T1000 (cell line): ENCODE data around the gene MEOX1.
"Not testable (repeated sequence)": the region's sequence is repeated elsewhere in the genome, so short reads cannot be mapped to it uniquely, and the experiment has no call there.

ENCODE experiments used
- DNase-seq: peaks from one replicate; lab custom pipeline; 2025; ENCODE audit warnings: mixed read lengths; lab: John Stamatoyannopoulos, UW

Gene MEOX1

DNA sequence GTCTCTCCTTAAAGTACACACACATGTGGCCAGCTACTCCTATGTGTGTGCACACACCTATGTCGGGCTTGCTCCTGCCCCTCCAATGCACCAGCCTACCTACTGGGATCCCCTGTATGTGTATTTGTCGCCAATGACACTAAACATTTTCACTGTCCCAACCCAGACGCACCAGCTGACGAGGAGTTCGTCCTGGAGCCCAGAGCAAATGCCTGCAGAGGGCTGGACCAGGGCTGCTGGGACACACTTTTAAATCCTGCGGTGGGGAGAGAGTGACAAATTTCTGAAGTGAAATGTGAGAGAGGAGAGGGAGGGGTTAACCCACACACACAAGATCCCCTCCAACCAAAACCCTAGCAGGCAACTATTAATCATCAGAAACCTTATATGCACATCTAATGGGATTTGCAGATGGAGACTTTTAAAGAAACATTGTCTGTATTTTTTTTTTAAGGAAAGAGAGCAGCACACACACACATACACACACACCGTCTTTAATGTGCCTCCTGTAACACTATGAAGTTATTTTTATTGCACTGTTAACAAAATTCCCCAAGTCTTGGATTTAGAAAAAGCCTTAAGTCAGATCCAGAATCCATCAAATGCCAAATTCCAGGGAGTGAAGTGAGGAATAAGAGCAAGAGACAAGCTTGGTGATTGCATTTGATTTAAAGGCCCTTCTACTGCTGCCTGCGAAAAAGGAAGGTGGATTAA lies at the start of gene MEOX1:
MEOX1 (minus strand) TSS at position 224 of the 714 bp plus-strand sequence. CDS start 388 bp downstream, outside the sequence.
- no peak for DNase-seq

DNA sequence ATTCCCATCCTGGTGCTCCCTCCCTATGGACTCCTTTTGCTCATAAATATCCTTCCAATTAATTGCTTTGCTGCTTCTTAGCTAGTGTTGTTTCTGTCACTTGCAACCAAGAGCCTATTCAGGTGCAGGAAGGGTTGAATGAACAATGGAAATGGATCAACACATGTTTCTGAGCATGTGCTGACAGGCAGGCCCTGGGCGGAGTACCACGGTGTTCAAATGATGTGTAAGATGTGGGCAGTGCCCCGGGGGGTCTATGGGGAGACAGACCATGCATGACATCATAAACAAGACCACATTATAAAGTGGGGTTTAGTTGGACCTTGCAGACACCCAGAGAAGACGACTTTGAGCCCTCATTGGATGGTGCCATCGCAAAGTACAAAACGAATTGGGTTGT lies 48.4 kb upstream of the MEOX1 start:
- DNase-seq: no peak

DNA sequence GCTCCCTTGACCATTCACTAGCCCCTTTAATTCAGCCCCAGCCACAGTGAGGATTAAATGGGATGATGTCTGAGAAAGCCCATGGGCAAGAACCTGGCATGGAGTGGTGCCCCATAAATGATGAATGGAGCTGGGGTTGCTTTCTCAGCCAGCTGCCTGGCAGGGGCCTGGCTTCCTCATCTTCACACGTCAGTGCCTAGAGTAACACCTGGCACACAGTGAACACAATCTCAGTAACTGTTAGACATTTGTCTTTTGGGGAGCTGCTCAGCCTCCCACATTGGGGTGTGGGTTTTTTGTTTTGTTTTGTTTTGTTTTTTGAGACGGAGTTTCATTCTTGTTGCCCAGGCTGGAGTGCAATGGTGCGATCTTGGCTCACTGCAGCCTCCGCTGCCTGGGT lies 47.5 kb upstream of the MEOX1 start:
- DNase-seq: no peak

DNA sequence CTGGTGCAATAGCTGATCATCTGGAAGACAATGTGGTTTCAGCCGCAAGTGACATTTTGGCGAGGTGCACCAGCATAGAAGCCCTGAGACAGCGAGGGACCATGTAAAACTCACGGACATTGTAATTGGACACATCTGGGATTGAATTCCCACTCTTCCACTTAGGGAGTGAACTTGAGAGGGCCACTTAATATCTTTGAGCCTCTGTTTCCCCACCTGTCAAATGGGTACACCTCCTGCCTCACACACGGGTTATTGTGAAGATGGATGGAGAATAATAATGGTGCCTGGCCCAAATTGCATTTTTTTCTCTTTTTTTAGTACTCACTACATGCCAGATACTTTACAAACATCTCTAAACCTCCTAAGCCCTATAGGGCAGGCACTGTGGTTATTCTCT lies 45.5 kb upstream of the MEOX1 start:
- DNase-seq: no peak

DNA sequence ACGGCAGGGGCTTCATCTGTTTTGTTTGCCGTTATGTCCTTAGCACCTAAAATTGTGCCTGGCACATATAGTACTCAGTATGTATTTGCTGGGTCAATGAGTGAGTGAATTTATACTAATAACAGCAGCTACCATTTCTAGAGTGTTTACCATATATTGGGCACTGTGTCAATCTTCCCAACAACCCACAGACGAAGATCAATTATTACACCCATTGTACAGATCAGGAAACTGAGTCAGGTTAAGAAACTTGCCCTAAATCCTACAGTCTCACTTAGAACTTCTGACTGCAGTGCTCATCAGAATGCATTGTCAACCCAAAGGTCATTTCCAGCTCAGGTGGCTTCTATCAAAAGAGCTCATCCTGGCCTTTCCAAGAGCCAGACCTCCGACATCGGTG lies 44.5 kb upstream of the MEOX1 start:
- DNase-seq: no peak

DNA sequence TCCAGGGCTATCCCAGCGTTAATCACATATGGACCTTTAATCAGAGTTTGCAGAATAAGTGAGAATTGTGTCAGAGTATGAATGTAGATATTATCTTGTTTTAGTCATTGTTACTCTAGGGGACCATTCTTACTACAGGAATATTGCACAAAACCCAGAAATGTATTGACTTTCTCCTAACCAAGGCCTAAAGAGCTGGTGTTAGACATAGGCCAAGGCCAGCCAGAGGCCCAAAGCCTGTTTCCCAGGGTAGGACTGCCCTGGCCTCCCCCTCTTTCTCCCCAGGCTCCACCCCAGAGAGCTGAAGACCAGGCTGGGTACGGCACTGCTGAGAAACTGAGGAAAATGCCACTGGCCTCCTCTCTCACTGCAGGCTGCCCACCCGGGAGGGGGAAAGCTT lies 41.9 kb upstream of the MEOX1 start:
- DNase-seq: no peak

DNA sequence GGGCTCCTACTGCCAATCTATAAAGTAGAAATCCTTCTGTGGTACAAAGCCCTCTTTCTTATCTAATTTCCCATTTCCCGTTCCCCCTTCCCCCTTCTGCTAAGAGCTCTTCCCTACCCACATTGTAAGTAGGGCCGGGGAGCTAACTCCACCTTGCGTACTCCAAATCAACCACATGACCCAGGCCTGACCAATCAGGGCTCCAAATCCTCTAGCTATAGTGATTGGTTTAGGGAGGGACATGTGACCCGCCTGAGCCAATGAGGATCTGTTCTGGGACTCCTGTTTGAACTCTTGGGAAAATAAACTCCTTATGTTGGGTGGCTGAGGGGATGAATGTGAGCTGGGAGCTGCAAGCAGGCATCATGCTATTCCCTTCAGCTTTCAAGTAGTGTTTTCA lies 40.9 kb upstream of the MEOX1 start:
- no peak for DNase-seq

DNA sequence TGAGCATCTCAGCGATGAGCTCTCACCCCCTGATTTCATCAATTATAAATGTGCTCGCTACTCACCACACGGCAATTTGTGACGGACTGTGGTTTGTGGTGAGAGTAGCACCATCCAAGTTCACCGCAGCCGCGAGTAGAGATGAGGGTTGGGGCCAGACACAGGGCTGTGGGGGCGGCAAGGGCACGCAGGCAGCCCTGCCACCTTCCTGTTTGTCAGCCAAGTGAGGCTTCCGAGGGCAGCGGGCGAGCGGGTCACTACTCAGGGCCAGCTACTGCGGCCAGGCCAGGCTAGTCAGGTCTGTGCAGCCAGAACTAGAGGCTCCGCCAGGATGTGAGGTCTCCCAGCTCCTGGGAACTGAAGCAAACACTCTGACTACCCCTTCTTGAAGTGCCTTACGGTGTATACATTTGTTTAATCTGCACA lies 39.6 kb upstream of the MEOX1 start:
- DNase-seq: no peak

DNA sequence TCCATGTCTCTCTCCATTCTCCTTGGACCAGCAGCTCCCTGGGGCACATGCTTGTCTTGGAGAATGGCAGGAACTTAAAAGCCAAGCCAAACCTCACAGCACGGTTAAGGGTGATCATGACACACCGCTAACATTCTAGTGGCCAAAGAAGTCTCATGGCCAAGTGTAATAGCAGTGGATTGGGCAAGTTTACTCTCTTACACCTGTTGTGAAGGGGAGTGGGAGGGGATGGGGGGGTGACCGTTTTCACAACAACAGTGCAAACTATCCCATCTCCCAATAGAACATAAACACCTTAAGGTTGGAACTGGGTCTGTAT lies 37.7 kb upstream of the MEOX1 start:
- no peak for DNase-seq

DNA sequence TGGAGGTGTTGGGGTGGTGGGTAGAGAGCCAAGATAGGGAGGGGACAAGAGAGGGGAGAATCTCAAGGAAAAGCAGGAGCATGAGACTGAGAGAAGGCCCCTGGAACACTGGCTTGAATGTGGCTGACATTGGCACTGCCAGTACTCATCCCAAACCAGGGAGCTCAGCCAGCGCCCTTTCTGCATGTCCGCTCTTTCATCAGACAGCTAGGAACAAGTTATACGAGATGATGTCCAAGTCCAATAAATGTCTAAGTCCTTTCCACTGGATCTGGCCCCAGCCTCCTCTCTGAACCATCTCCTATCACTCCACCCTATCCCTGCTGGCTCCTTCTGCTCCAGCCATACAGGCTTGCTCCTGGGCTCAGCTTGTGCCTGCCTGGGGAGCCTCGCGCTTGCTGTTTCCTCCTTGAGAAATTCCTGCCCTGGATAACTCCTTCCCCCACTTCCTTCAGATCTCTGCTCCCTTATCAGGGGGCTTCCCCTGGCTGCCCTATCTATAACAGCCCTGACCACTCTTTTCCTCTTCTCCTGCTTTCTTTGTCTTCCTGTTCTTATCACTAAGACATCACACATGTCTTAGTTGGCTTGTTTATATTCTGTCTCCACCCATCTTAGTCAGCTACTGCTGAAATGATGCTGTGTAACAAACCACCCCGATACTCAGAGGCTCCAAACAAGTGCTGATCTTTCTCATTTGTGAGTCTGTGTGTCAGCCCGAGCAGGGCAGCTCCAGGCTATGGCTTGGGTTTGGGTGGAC lies 37.1 kb upstream of the MEOX1 start:
- no peak for DNase-seq

DNA sequence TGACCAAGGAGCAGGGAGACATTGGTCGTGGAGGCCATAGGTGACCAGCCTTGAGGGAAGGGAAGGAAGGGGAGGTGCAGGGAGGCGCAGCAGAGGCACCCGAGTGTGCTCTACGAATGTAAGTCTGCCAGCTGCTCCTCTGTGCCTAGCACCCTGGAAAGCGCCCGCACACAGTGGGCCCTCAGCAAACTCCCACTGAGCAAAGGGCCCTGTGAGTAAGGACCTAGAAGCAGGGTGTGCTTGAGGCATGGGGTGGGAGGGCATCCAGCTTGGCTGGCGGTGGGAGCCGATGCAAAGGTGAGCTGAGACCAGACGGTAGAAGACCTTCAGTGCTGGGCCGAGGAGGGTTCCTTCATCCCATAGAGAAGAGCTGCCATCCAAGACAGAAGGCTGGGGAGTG lies 36.2 kb upstream of the MEOX1 start:
- no peak for DNase-seq

DNA sequence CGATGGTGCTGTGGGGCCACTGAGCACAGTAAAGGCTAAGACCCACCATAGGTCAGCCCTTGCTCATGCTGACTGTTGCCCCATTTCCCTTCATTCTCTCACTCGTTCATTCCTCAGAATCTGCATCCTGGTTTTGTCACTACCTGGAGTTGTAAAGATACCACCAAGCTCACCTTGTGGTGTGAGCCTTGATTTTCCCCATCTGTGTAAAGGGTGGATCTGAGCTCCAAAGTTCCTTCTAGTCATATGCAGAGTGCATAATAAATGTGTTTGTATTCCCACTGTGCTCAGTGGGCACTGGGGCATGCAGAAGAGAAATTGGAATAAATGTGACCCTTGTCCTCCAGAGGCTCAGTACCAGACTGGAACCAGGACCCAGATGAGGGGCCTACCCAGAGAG lies 35.2 kb upstream of the MEOX1 start:
- no peak for DNase-seq

DNA sequence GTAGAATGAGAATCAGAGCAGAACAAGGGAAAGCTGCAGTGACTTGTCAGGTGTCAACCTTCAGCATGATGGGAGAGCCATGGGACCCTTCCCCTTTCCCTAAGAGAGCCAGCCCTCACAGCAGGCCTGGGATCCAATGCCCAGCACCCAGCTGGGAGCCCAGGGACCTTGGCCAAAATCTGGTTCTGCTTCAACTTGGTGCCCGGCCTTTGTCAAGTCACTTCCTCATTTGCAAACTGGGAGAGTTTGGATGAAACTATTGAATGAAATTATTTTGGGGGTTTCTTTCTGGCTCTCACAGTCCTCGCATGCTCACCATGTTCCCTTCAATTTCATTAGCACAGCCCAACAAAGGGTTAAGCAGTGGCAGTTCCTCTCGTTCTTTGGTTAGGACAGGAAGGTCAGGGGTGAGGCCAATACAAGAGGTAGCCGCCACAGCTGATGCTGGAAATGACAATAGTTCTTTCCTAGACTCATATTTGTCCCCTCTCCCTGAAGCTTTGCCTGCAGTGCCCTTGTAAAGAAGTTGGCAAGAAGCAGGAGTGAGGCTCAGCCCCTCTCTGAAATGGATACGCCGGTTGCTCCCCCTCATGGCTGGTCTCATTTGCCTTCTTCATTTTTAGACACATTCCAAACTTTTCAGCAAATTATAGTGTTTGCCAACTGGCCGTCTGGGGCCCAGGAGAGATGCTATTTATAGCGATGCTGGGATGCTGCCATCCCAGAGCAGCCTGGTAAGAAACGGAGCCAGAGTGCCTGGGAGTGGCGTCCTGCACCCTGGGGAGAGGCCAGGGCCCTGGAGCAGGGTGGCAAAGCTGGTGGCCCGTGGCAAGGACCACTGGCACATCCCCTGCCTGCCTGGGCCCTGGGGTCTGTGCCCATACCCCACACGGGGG lies 34.5 kb upstream of the MEOX1 start:
- DNase-seq: no peak

DNA sequence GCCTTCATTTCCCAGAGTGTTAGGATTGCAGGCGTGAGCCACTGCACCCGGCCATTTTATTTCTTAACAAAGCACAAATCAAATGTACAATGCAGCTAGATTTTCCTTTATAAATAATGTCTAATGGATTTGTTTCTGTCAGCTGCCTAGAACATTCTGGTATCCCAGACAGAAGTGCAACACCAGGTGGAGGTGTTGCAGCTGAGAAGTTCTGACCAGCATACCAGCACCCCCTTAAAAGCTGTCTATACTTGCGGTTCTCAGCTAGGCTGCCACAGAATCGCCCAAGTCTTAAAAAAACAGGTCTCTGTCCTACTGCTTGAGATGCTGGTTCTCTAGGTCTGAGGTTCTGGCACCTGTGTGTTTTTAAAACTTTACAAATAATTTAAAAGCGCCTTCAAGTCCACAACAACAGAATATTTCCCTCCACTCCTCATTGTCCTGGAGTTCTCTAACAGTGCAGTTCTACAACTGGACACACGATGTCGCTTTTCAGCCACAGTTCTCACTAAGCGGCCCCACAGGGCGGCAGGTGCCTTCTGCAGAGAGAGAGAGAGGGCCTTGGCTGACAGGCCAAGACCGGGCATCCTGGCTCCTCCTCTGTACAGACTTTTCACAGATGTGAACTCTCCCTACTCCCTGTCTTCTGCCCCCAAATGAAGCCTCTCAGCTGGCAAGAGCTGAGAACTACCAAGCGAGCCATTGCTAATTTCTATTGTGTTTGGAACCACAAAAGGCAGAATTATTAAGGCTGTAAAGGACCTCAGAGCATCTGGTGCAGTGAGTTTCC lies 32.6 kb upstream of the MEOX1 start:
- peak; percentile 58 for DNase-seq

DNA sequence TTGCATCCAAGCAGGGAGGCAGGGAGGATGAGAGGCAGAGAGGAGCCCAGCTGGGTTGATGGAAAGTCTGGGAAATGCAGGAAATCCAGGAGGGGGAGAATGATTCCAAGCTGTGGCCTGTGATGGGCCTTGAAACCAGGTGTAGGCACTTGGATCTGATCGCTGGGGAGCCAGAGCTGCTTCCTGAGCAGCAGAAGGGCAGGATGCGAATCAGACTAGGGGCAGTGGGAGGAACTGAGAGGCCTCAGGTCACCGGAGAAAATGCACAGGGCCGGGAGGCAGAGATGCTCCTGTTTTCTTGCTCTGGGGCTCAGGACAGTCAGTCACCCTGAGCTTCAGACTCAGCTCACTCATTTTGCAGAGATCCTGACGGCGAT lies 29.6 kb upstream of the MEOX1 start:
- DNase-seq: no peak

DNA sequence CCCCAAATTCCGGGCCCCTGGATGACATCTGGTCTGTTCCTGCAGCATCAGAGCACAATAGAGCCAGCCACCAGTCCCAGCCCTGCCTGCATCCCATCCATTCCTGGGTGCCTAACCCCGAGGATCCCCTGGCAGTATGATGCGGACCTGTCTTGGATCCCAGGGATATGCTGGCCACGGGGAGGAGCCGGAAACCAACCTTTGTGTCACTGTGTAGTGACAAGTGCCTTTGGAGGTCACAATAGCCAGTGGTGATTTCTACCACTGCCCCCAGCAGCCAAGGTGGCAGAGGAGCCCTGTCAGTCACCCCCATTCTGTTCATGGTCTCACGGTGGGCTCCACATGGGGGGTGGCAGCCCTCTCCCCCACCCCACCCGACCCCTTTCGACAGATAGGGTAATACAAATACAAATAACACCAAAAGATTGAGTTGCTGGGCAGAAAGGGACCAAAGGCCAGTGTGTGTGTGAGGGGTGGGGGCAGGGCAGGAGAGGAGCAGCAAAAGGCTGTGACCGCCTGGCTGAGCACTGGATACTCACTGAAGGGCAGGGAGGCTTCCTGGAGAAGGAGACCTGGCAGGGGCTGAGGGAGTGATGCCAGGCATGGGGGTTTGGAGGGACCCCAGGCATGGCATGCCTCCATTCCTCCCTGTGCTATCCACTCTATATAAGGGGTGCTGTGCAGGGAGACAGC lies 29.0 kb upstream of the MEOX1 start:
- DNase-seq: no peak

DNA sequence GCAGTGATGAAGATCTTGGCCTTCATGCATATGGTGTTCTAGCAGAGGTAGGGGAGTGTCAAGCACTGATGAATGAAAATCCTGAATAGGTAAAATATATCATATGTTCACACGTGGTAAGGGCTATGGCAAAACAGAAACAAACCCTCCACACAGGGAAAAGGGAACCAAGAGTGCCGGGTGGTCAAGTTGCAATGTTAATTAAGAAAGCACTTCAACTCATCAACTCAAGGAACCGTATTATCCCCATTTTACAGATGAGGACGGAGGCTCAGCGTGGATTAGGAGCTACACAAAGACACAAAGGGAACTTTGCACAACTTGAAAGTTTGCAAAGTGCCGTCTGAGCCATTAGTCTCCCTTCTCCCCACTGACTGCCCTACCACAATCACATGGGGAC lies 28.1 kb upstream of the MEOX1 start:
- no peak for DNase-seq

DNA sequence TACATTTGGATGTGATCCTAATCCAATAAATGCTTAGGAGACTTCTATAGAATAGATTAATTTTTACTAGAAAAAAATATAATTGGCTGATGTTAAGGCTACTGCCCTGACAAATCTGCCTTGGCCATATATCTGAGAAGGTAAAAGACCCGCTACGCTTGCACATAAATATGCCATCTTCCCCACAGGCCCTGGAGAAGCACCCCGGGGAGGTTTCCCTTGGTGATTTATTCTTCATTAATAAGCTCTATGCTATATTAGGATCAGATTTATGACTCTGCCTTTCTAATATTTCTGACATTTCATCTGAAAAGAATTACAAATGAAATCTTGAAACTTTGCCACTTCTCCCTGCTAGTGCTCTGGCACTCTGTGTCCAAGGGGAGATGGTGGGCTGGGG lies 27.4 kb upstream of the MEOX1 start:
- no peak for DNase-seq

DNA sequence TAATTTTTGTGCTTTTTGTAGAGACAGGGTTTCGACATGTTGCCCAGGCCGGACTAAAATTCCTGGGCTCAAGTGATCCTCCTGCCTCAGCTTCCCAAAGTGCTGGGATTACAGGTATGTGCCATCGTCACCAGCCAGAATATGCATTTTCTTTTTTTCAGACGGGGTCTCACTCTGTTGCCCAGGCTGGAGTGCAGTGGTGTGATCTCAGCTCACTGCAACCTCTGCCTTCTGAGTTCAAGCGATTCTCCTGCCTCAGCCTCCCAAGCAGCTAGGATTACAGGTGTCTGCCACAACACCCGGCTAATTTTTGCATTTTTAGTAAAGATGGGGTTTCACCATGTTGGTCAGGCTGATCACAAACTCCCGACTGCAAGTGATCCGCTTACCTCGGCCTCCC lies 25.2 kb upstream of the MEOX1 start:
- not testable (repeated sequence) for DNase-seq

DNA sequence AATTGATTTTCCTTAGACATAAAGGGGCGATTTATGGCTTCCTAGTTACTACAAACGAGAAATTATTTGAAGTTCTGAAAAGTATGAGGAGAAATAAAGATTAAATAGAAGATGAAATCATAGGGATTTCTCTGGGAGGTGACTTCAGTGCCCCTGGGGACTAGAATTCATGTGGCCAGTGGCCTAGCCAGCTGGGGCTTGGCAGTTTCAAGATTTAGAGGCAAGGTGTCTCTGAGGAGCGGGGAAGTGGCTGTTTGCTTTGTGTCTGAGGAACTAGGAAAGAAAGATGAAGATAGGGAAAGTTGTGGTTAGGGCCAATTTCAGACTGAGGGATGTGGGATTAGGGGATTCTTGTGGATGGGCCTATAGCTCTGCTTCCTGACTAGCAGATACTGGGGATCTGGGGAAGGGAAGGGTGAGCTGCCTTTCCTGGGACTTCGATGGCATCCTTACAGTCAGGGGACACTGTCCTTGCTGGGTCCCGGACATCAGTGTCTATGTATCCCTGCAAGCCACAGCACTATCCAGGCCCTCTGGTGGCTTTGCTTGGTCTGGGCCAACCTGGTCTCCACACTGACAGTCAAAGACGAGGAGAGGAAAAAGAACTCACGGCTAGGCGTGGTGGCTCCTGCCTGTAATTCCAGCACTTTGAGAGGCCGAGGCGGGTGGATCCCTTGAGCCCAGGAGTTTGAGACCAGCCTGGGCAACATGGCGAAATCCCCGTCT lies 22.4 kb upstream of the MEOX1 start:
- DNase-seq: no peak

DNA sequence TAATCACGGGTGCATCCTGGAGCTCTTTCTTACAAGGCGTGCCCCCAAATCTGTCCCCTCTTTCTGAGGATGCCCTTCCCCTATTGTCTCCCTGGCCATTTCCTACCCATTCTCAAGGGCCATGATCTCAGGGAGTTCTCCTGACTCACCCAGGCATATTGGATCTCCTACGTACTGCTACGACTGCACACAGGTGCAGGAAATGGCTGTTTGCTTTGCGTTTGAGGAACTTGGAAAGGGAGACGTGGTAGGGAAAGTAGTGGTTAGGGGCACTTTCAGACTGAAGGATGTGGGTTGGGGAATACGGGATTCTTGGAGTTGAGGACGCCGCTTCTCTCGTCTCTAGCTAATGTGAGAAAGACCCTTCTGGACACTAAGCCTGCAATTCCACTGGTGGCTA lies 18.7 kb upstream of the MEOX1 start:
- no peak for DNase-seq
